ENCODE data around the gene NEURL3.

Gene NEURL3

DNA sequence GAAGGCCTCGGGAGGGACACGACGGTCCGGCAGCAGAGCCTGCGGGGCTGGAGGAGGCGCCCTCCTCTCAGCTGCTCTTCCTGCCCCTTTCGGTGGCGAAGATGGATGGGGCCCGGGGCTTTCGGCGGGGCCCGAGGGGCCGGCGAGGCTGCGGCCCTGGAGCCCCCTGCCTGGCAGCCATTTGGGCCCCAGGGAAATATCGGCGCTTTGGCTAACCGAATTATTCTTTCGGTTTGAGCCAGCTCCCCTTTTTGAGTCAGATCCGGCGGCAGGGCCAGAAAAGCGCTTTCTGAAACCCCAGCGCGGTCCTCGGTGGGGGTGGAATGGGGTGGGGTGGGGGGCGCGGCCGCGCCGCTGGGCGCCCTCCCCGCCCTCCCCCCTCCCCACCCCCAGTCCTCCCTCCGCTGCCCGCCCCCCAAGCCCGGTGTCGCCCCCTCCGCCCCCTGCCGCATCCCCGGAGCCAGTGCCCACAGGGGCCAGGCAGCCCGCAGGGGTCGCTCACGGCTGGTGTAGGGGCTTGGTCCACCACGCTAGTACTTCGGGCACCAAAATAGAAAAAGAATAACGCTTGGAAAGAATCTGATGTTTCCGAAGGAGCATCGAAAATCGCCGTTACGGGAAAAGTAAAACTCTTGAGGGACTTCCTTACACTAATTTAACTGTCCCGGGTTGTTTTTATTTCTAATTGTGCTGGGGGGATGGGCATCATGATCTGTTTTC, 22.3 kb upstream of the NEURL3 start:
- H3K36me3 ChIP-seq: no peaks in the 10 kb centered on the region
- H3K27ac ChIP-seq: peak overlapping the region; percentile 85 to 98 (median 93)
- H3K4me1 ChIP-seq: peaks cover 53 to 95% (median 92%) of the 10 kb centered on the region in 10 experiments
- no peaks in the 10 kb centered on the region for H3K27me3 ChIP-seq
- no peaks in the 10 kb centered on the region for H4K20me1 ChIP-seq
- TF ChIP-seq Cebpa-rat (IDR thresholded peaks at IDR 0.05): no peak
- no peaks in the 10 kb centered on the region for H3K9me3 ChIP-seq (replicated peaks in 1 of 11)
- H3K9ac ChIP-seq: peak overlapping the region; percentile 84 to 91 (median 89)
- peak overlapping the region; percentile 39 to 75 (median 62) for H3K4me3 ChIP-seq
- H3K4me2 ChIP-seq: peak overlapping the region; percentile 93 to 100 (median 98)

DNA sequence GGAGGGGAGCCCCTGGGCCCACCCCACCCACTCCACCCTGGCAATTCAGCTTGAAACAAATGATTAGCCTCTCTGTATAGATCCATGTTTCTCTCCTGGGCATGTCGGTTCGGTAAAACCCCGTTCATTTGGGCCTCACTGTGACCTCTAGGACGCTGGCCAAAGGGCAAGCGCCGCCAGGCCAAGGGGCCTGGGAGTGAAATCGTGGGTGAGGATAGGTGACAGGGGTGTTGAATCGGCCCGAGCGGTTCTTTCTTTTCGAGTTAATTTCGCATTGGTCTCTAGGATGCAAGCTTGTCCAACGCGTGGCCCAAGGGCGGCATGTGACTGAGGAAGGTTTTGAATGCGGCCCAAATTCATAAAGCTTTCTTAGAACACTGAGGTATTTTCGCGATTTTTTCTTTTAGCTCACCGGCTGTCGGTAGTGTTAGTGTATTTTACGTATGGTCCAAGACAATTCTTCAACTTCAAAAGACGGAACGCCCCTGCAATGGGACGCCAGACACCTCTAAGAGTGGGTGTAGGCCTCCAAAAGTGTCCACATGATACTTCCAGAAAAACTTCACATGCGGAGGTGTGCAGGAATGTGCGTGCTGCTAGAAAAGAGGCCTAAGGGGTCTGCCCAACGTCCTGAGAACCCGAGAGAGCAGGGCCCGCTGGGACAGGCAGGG, 21.6 kb upstream of the NEURL3 start:
- Histone ChIP-seq H3K36me3 (no peaks in the 10 kb centered on the region), H3K4me3 (peak overlapping the region; percentile 39 to 75 (median 62)), H3K9ac (peak overlapping the region; percentile 84 to 91 (median 89)), H3K27ac (peak overlapping the region; percentile 85 to 98 (median 93)), H3K27me3 (no peaks in the 10 kb centered on the region), H4K20me1 (no peaks in the 10 kb centered on the region), H3K4me1 (peaks cover 48 to 95% (median 90%) of the 10 kb centered on the region in 10 experiments), H3K4me2 (peak overlapping the region; percentile 87 to 98 (median 93)), H3K9me3 (replicated peaks in 1 of 11) (no peaks in the 10 kb centered on the region)
- TF ChIP-seq Cebpa-rat (IDR thresholded peaks at IDR 0.05): no peak

DNA sequence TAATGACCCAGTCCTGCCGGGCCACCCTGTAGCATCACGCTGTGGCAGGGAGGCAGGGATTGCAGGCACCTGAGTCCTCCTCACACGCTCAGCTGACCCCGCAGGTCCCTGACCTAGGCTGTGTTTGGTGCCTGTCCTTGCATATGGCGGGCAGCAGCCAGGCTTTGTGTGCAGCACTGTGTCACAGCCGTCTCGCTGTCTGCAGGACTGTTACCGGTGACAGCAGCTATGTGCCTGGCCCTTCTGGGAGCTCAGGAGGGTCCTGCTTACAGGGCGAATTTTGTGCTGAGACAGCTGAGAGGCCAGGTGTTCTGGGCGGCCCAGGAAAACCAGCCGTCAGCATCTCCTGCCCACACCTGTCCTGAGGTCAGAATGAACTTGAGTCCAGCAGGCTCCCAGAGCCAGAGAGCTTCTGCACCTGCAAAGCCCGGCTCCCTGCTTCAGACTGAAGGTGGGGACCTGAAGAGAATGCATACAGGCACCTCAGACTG, 21.0 kb upstream of the NEURL3 start:
- H3K9ac ChIP-seq: peak overlapping the region in 6 of 11 experiments; percentile 84 to 91 (median 88); a peak in 11 of 22 replicates
- H3K36me3 ChIP-seq: no peaks in the 10 kb centered on the region
- H4K20me1 ChIP-seq: no peaks in the 10 kb centered on the region
- peak overlapping the region in 4 of 11 experiments; percentile 92 to 98 (median 96); a peak in 7 of 22 replicates for H3K27ac ChIP-seq
- TF ChIP-seq Cebpa-rat (IDR thresholded peaks at IDR 0.05): no peak
- no peak overlapping the region for H3K4me3 ChIP-seq
- no peaks in the 10 kb centered on the region for H3K27me3 ChIP-seq
- H3K4me1 ChIP-seq: peaks cover 42 to 95% (median 85%) of the 10 kb centered on the region in 10 experiments
- peaks cover 0 to 4% (median 3%) of the 10 kb centered on the region in 11 experiments; a peak in 9 of 22 replicates for H3K9me3 ChIP-seq (replicated peaks in 1 of 11)
- peak overlapping the region in 10 of 11 experiments; percentile 87 to 98 (median 94); a peak in 21 of 22 replicates for H3K4me2 ChIP-seq

DNA sequence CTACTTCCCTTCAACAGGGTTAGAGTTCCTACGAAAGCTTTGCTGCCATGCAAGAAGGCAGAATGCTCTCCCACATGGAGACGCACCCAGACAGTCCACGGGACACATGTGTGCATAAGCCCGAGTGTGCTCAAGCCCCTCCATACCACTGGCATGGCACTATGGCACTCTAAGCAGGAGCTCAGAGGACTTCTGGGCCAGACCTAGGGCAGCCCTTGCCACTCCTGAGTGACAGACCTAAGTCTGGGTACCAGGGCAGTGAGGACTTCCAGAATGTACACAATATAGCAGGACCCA, 20.0 kb upstream of the NEURL3 start:
- Histone ChIP-seq H4K20me1 (no peaks in the 10 kb centered on the region), H3K27me3 (no peaks in the 10 kb centered on the region), H3K4me2 (peak overlapping the region in 7 of 11 experiments; percentile 91 to 98 (median 96); a peak in 10 of 22 replicates), H3K9ac (no peak overlapping the region; a peak in 1 of 22 replicates), H3K4me3 (no peak overlapping the region), H3K36me3 (no peaks in the 10 kb centered on the region), H3K4me1 (peaks cover 32 to 86% (median 75%) of the 10 kb centered on the region in 10 experiments), H3K27ac (no peak overlapping the region), H3K9me3 (replicated peaks in 1 of 11) (peaks cover under 1 to 14% (median 11%) of the 10 kb centered on the region in 11 experiments; a peak in 21 of 22 replicates)
- TF ChIP-seq Cebpa-rat (IDR thresholded peaks at IDR 0.05): no peak

DNA sequence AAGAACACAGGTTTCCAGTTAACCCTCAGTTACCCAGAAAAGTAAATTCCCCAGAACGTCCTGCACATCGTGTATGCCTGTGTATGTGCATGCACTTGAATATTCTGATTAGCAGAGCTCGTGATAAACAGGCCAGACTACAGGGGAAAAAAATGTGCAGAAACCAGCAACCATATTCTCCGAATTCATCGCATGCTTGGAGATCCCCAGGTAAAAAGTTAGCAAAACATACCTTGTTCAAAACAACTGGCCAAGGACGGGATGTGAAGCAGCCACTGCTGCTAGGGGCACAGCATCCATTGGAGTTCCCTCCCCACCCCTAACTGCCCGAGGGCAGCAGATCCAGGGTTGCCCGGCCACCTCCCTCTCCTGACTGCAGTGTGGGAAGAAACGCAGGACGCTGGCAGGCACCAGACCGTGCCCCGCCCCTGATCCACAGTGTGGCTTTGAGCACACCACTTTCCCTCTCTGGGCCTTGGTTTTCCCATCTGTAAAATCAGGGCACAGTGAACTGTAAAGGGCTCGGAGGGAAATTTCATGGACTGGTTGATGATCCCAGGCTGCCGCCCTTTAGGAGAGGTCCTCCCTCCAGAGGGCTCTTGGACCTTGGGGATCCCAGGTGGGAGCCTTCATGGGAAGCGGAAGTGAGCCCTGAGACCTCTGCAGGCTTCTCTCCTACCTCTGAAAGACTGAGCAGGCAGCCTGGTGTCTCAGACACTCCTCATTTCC, 19.5 kb upstream of the NEURL3 start:
- Histone ChIP-seq H3K4me3 (no peak overlapping the region), H4K20me1 (no peaks in the 10 kb centered on the region), H3K4me1 (peaks cover 27 to 80% (median 70%) of the 10 kb centered on the region in 10 experiments), H3K9ac (no peak overlapping the region; a peak in 1 of 22 replicates), H3K9me3 (replicated peaks in 1 of 11) (peaks cover 6 to 19% (median 16%) of the 10 kb centered on the region in 11 experiments), H3K27ac (no peak overlapping the region), H3K36me3 (no peaks in the 10 kb centered on the region), H3K4me2 (peak overlapping the region in 7 of 11 experiments; percentile 91 to 98 (median 96); a peak in 12 of 22 replicates), H3K27me3 (no peaks in the 10 kb centered on the region)
- TF ChIP-seq Cebpa-rat (IDR thresholded peaks at IDR 0.05): no peak

DNA sequence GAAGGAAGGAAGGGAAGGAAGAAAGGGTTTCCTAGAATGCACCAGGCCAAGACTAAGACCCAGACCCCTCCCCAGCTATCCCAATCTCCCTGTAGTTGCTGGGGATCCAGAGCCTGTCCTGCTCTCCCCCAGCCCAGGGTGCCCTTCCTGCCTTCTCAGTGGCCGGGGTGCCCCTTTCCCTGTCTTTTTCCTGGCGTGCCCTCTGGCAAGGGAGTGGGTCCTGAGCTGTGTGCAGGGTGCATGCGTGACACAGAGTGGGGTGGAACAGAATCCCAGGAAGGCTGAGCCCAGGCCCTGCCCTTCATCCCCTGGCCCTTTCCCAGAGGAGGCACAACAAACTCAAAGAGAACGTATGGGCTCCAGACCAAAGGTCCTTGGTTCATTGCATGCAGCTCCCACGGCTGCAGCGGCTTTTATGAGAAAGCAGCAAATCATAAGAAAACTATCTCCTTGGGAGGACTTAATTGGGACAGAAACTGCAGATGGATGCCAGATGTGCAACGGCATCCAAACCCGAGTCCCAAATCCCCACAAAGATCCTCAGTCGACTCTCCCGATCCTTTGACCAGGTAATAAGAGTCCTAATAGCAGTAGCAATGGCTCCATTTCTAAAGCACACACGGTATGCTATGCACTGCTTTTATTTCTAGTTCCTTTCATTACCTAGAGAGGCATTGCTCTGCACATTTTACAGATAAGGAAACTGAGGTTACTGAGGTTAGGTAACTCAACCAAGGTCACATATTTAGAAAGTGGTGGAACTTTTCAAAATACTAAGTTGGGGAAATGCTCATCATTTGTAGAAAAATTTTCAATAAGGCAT, 18.7 kb upstream of the NEURL3 start:
- Histone ChIP-seq H4K20me1 (no peaks in the 10 kb centered on the region), H3K9ac (no peak overlapping the region), H3K4me2 (peak overlapping the region in 8 of 11 experiments; percentile 6 to 98 (median 94); a peak in 13 of 22 replicates), H3K27ac (no peak overlapping the region), H3K4me1 (peaks cover 19 to 73% (median 62%) of the 10 kb centered on the region in 10 experiments), H3K36me3 (no peaks in the 10 kb centered on the region), H3K4me3 (no peak overlapping the region), H3K9me3 (replicated peaks in 1 of 11) (peaks cover 14 to 27% (median 24%) of the 10 kb centered on the region in 11 experiments), H3K27me3 (no peaks in the 10 kb centered on the region)
- no peak for TF ChIP-seq Cebpa-rat (IDR thresholded peaks at IDR 0.05)

DNA sequence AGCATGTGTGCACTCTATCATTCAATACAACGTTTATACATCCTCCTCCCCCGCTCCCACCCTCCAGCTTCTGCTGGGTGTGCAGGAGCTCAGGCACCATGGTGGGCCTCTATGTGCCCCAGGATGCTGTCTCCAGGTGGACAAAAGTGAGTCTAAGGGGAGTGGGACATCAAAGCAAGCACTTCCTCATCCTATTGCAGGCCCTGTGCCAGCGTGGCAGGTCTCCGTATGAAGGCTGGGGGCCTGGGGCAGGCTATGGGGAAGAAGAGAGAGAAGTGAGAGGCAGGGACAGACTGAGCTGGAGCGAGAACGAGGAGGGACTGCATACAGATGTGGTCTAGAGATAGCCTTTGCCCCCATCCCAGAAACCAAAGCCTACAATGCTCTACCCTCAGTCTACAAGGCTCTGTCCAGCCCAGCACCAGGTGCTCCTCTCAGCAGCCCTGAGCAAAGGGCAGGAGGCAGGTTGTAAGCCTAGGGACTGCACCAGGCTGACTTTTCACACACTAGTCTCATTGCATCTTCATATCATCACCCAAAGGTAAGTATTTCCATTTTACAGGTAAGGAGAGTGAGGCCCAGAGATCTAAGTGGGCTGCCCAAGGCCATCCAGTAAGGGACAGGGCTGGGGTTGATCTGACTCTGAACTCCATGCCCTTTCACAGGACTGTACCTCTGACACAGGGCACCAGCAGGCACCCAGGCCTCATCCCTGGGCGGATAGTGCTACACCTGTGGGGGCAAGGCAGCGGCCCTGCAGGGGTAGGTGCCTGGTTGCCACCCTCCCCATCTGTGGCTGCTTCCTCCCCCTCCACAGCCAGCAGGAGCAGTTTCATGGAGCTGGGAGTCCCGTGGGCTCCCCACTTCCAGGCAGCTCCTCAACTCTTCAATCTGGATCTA, 17.4 kb upstream of the NEURL3 start:
- peaks cover 7 to 60% (median 50%) of the 10 kb centered on the region in 10 experiments; a peak in 19 of 20 replicates for H3K4me1 ChIP-seq
- no peaks in the 10 kb centered on the region for H4K20me1 ChIP-seq
- no peak overlapping the region for H3K27ac ChIP-seq
- H3K27me3 ChIP-seq: no peaks in the 10 kb centered on the region
- no peak overlapping the region for H3K4me3 ChIP-seq
- peaks cover 27 to 40% (median 37%) of the 10 kb centered on the region in 11 experiments for H3K9me3 ChIP-seq (replicated peaks in 1 of 11)
- no peak for TF ChIP-seq Cebpa-rat (IDR thresholded peaks at IDR 0.05)
- H3K4me2 ChIP-seq: peak overlapping the region in 7 of 11 experiments; percentile 0 to 37 (median 23); a peak in 7 of 22 replicates
- H3K9ac ChIP-seq: no peak overlapping the region
- H3K36me3 ChIP-seq: no peaks in the 10 kb centered on the region
